Lower lobe of right lung (tissue), 2 donors: ENCODE data around the gene PRR13. TPM values are rescaled to one million over a fixed set of nuclear protein-coding genes. Genes with fewer than 3 reads are reported as not detected.
"Not testable (repeated sequence)": the region's sequence is repeated elsewhere in the genome, so short reads cannot be mapped to it uniquely, and the experiment has no call there.

Experiments used
- ATAC-seq, 2 donors: fragments of 200-7000 bp; cut with Tn5 transposase; one replicate each; pipeline ENCODE4 v1.9.1; 2020 to 2022; ENCODE audit warnings: mild to moderate bottlenecking in 2 of 2, moderate library complexity in 2 of 2
- DNase-seq: peaks from one replicate; pipeline ENCODE4 v3.0.0-alpha.2; 2020
- H3K27ac ChIP-seq: fragments of 200-600 bp; one replicate; pipeline ENCODE4 v1.8.0; 2022
- H3K27me3 ChIP-seq: fragments of 200-600 bp; one replicate; pipeline ENCODE4 v1.8.0; 2022; ENCODE audit warnings: low read depth
- H3K36me3 ChIP-seq: fragments of 200-600 bp; one replicate; pipeline ENCODE4 v1.8.0; 2022; ENCODE audit warnings: mild to moderate bottlenecking
- H3K4me1 ChIP-seq: fragments of 200-600 bp; one replicate; pipeline ENCODE4 v1.8.0; 2022
- H3K4me3 ChIP-seq: fragments of 200-600 bp; one replicate; pipeline ENCODE4 v1.8.0; 2022; ENCODE audit warnings: mild to moderate bottlenecking
- H3K9me3 ChIP-seq: fragments of 200-600 bp; one replicate; pipeline ENCODE4 v1.8.0; 2022
- intact Hi-C: fragments of 100-400 bp; cut with DNase I; formaldehyde crosslinking; loops from one replicate; pipeline ENCODE4 v1.11.0; 2022
- total RNA-seq: library from RNA; stranded (reverse); fragmentation: NEBNext Ultra II Directional; extraction: Animal tissue kit (Norgen Biotek cat#: 25700); gene quantifications from one replicate; pipeline ENCODE4 v1.2.1, GENCODE V29; 2021
- TF ChIP-seq, protein P1 (sequence below): fragments of 200-600 bp; IDR thresholded peaks from one replicate; pipeline ENCODE4 v1.8.0; 2022; ENCODE audit warnings: antibody characterized with exemption, mild to moderate bottlenecking
- donor health status: DM: no; HTN: yes; CAD: no; lungs with severe emphysema.

PRR13 gene
- total RNA-seq, 1 donor from 2014 or later, result 216 TPM

- ATAC-seq, result no peak
- DNase-seq, result no peak
- peaks cover 16% of the 10 kb centered on the region for H3K4me1 ChIP-seq
These were observed 37.3 kb downstream of the PRR13 start for GRCh38 chr12:53478865-53479264.

GRCh38 chr12:53479331-53479730 lies 37.8 kb downstream of the PRR13 start:
- DNase-seq (no peak), ATAC-seq (no peak)
- Histone ChIP-seq H3K27me3 (no peaks in the 10 kb centered on the region), H3K36me3 (peaks cover 99% of the 10 kb centered on the region), H3K4me1 (peaks cover 11% of the 10 kb centered on the region), H3K9me3 (no peaks in the 10 kb centered on the region), H3K27ac (no peak overlapping the region), H3K4me3 (no peak overlapping the region)
- TF ChIP-seq, protein P1, sequence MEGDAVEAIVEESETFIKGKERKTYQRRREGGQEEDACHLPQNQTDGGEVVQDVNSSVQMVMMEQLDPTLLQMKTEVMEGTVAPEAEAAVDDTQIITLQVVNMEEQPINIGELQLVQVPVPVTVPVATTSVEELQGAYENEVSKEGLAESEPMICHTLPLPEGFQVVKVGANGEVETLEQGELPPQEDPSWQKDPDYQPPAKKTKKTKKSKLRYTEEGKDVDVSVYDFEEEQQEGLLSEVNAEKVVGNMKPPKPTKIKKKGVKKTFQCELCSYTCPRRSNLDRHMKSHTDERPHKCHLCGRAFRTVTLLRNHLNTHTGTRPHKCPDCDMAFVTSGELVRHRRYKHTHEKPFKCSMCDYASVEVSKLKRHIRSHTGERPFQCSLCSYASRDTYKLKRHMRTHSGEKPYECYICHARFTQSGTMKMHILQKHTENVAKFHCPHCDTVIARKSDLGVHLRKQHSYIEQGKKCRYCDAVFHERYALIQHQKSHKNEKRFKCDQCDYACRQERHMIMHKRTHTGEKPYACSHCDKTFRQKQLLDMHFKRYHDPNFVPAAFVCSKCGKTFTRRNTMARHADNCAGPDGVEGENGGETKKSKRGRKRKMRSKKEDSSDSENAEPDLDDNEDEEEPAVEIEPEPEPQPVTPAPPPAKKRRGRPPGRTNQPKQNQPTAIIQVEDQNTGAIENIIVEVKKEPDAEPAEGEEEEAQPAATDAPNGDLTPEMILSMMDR, result no peak
- intact Hi-C loops, result no loop called here

More at GRCh38 chr12:53478865-53479264, 37.3 kb downstream of the PRR13 start:
- peaks cover 100% of the 10 kb centered on the region for H3K36me3 ChIP-seq
- H3K9me3 ChIP-seq, result no peaks in the 10 kb centered on the region
- H3K4me3 ChIP-seq, result no peak overlapping the region
- TF ChIP-seq, protein P1, result no peak
- no peaks in the 10 kb centered on the region for H3K27me3 ChIP-seq
- intact Hi-C loops, result no loop called here
- no peak overlapping the region for H3K27ac ChIP-seq

DNA sequence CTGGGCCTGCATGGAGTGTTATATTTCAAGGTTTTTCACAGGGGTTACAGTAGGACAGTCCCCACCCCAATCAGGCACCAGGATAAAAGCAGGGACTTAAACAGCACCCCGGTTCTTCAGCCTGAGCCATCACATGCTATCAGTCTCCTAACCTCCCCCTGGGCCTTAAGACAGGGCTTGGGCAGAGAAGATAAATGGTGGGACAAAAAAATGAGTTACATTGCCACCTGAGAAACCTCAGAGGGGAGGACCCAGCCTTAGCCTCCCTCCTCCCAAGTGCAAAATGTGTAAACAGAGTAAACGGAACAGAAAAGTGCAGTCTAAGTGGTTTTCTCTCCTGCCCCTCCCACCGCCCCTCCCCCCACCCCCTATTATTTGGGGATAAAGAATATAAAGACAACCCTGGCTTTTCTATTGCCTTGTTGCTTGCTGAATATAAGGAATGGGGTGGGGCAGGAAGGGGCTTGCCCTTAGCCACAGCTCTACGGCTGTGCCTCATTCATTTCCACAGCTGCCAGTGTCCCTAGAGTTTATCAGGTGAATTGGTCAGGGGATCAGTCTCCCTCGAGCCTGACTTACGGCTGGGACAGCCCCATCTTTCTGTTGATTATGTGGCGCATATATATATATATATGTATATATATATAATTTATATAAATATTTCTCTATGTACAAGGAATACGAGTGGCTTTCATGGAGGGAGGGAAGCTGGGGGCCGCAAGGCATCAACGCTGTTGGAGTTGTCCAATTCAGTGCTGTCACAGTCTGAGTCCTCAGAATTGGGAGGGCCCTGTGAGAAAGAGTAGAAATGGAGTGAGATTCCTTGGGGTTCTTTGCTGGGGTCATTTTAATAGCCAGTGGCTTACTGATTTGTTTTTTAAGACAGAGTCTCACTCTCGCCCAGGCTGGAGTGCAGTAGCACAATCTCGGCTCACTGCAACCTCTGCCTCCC lies 39.2 kb downstream of the PRR13 start:
- ATAC-seq, result no peak
- Histone ChIP-seq H3K36me3 (peaks cover 98% of the 10 kb centered on the region), H3K27ac (no peak overlapping the region), H3K4me1 (peaks cover 11% of the 10 kb centered on the region), H3K27me3 (no peaks in the 10 kb centered on the region), H3K9me3 (no peaks in the 10 kb centered on the region), H3K4me3 (no peak overlapping the region)
- DNase-seq, result no peak
- intact Hi-C loops, result no loop called here
- TF ChIP-seq, protein P1, result no peak

GRCh38 chr12:53481458-53481857 lies 39.9 kb downstream of the PRR13 start:
- H3K4me3 ChIP-seq, DNase-seq, ATAC-seq, H3K27me3 ChIP-seq, H3K27ac ChIP-seq, H3K9me3 ChIP-seq, intact Hi-C loops: not testable (repeated sequence)
- Histone ChIP-seq H3K36me3 (peaks cover 98% of the 10 kb centered on the region), H3K4me1 (peaks cover 13% of the 10 kb centered on the region)

- Histone ChIP-seq H3K27me3 (no peaks in the 10 kb centered on the region), H3K9me3 (no peaks in the 10 kb centered on the region), H3K27ac (no peak overlapping the region), H3K4me1 (peaks cover 14% of the 10 kb centered on the region), H3K4me3 (no peak overlapping the region), H3K36me3 (peaks cover 98% of the 10 kb centered on the region)
- DNase-seq (no peak), ATAC-seq (no peak)
- intact Hi-C loops, result no loop called here
- TF ChIP-seq, protein P1, result no peak
These were observed 40.5 kb downstream of the PRR13 start for GRCh38 chr12:53481939-53482586.
